Loucy (cell line): ENCODE data around the gene ZBTB7B.

Experiments used
- H2AFZ ChIP-seq: fragments of 200-600 bp; sonication (generic); 2 replicates; pipeline ENCODE4 v1.6.0; 2016; ENCODE audit warnings: antibody characterized with exemption, mild to moderate bottlenecking, low read length, moderate library complexity
- H3F3A ChIP-seq: fragments of 200-600 bp; 2 replicates; pipeline ENCODE4 v1.6.0; 2016; ENCODE audit warnings: antibody characterized with exemption, low read depth, mild to moderate bottlenecking
- H3K27me3 ChIP-seq: fragments of 200-600 bp; sonication (generic); 2 replicates; pipeline ENCODE4 v1.6.1; 2014; ENCODE audit warnings: low read length, mild to moderate bottlenecking; ENCODE audit not compliant: insufficient read depth, poor library complexity, severe bottlenecking
- H3K36me3 ChIP-seq: fragments of 200-600 bp; sonication (generic); 2 replicates; pipeline ENCODE4 v1.6.1; 2016; ENCODE audit warnings: low read length; ENCODE audit not compliant: insufficient read depth
- H3K4me1 ChIP-seq: fragments of 200-600 bp; sonication (generic); 2 replicates; pipeline ENCODE4 v1.5.1; 2014; ENCODE audit warnings: low read length, mild to moderate bottlenecking; ENCODE audit not compliant: insufficient read depth, poor library complexity, severe bottlenecking
- H3K4me2 ChIP-seq: fragments of 200-600 bp; sonication (generic); 2 replicates; pipeline ENCODE4 v1.6.0; 2014; ENCODE audit warnings: antibody characterized with exemption, low read length, low read depth, mild to moderate bottlenecking; ENCODE audit not compliant: poor library complexity, severe bottlenecking
- H3K4me3 ChIP-seq: fragments of 200-600 bp; sonication (generic); 2 replicates; pipeline ENCODE4 v1.5.1; 2014; ENCODE audit warnings: low read length, mild to moderate bottlenecking, mixed read lengths; ENCODE audit not compliant: poor library complexity, severe bottlenecking
- H3K79me2 ChIP-seq: fragments of 200-600 bp; sonication (generic); 2 replicates; pipeline ENCODE4 v1.6.1; 2014; ENCODE audit warnings: low read length; ENCODE audit not compliant: insufficient read depth
- H3K9ac ChIP-seq: fragments of 200-600 bp; sonication (generic); 2 replicates; pipeline ENCODE4 v1.6.0; 2014; ENCODE audit warnings: mild to moderate bottlenecking, low read depth, low read length, moderate library complexity; ENCODE audit not compliant: poor library complexity, severe bottlenecking
- H3K9me2 ChIP-seq: fragments of 200-600 bp; sonication (generic); replicated peaks from 2 replicates; pipeline ENCODE4 v1.6.1; 2016; ENCODE audit warnings: low read depth, low read length, mixed read lengths
- H3K9me3 ChIP-seq: fragments of 200-600 bp; sonication (generic); 2 replicates; pipeline ENCODE4 v1.6.1; 2014; ENCODE audit warnings: mild to moderate bottlenecking, antibody characterized with exemption, low read length, low read depth; ENCODE audit not compliant: insufficient read depth
- H4K20me1 ChIP-seq: fragments of 200-600 bp; sonication (generic); 2 replicates; pipeline ENCODE4 v1.6.0; 2014; ENCODE audit warnings: antibody characterized with exemption, low read length, mild to moderate bottlenecking; ENCODE audit not compliant: insufficient read depth, poor library complexity, severe bottlenecking
- CTCF ChIP-seq: fragments of 200-600 bp; sonication (generic); conservative IDR thresholded peaks from 2 replicates; pipeline ENCODE4 v1.5.1; 2014; ENCODE audit warnings: mild to moderate bottlenecking, antibody characterized with exemption, low read length
- EZH2phosphoT487 ChIP-seq: fragments of 200-600 bp; IDR thresholded peaks from 2 replicates; pipeline ENCODE4 v1.6.1; 2018; ENCODE audit warnings: antibody characterized with exemption, mild to moderate bottlenecking, moderate library complexity, borderline replicate concordance

The ZBTB7B gene

GRCh38 chr1:155033524-155033923 lies 30.9 kb downstream of the ZBTB7B start, which contains the start of the genes DCST1 and DCST2:
TSS of gene DCST1 (plus strand) at chr1:155033824. CDS start at chr1:155034037, 213 bp downstream.
TSS of gene DCST2 (minus strand) at chr1:155033781. CDS start at chr1:155033701, 80 bp downstream.
- no peak within 1 kb of the TSS for H3K9ac ChIP-seq
- no peaks in the 10 kb centered on the region for H3K9me2 ChIP-seq
- TF ChIP-seq EZH2phosphoT487 (no peak), CTCF (no peak)
- H3K4me1 ChIP-seq: no peaks in the 10 kb centered on the region
- H3K27me3 ChIP-seq: no peaks in the 10 kb centered on the region
- no peaks in the 10 kb centered on the region for H4K20me1 ChIP-seq
- no peaks in the 10 kb centered on the region for H3F3A ChIP-seq
- no peak within 1 kb of the TSS for H3K4me2 ChIP-seq
- no peaks in the 10 kb centered on the region for H3K79me2 ChIP-seq
- no peak within 1 kb of the TSS for H2AFZ ChIP-seq
- H3K9me3 ChIP-seq: no peaks in the 10 kb centered on the region
- no peaks in the 10 kb centered on the region for H3K36me3 ChIP-seq
- no peak within 1 kb of the TSS for H3K4me3 ChIP-seq

- no peaks in the 10 kb centered on the region for H3K9me2 ChIP-seq
- H3K4me2 ChIP-seq: no peak overlapping the region
- no peaks in the 10 kb centered on the region for H4K20me1 ChIP-seq
- no peaks in the 10 kb centered on the region for H3K27me3 ChIP-seq
- no peaks in the 10 kb centered on the region for H3K9me3 ChIP-seq
- no peaks in the 10 kb centered on the region for H3F3A ChIP-seq
- no peaks in the 10 kb centered on the region for H3K79me2 ChIP-seq
- peaks cover 7% of the 10 kb centered on the region for H3K4me1 ChIP-seq
- TF ChIP-seq CTCF (no peak), EZH2phosphoT487 (no peak)
- H3K36me3 ChIP-seq: no peaks in the 10 kb centered on the region
- no peak overlapping the region for H2AFZ ChIP-seq
- no peak overlapping the region for H3K9ac ChIP-seq
- H3K4me3 ChIP-seq: no peak overlapping the region
Observed at GRCh38 chr1:155034318-155035208, 32.0 kb downstream of the ZBTB7B start.

- Histone ChIP-seq H2AFZ (no peak overlapping the region), H3K4me2 (no peak overlapping the region), H4K20me1 (no peaks in the 10 kb centered on the region), H3K36me3 (no peaks in the 10 kb centered on the region), H3F3A (no peaks in the 10 kb centered on the region), H3K79me2 (no peaks in the 10 kb centered on the region), H3K4me3 (no peak overlapping the region), H3K27me3 (no peaks in the 10 kb centered on the region), H3K9ac (no peak overlapping the region), H3K4me1 (peaks cover 7% of the 10 kb centered on the region), H3K9me2 (no peaks in the 10 kb centered on the region), H3K9me3 (no peaks in the 10 kb centered on the region)
- no peak for TF ChIP-seq CTCF
- no peak for TF ChIP-seq EZH2phosphoT487
Observed at GRCh38 chr1:155035936-155036335, 33.3 kb downstream of the ZBTB7B start.
